SIG-M5 treated with dmso at 0.1 percent for 504 hours (cell line): Measurements from ENCODE around the gene ESF1.
"Not testable (repeated sequence)": the region's sequence is repeated elsewhere in the genome, so short reads cannot be mapped to it uniquely, and the experiment has no call there.

ENCODE experiments used
- DNase-seq: peaks from one replicate; lab custom pipeline; 2025; ENCODE audit not compliant: unreplicated experiment; lab: John Stamatoyannopoulos, UW

Gene ESF1

GRCh38 chr20:13739731-13740649 lies 44.7 kb downstream of the ESF1 start:
- DNase-seq, result no peak

- DNase-seq, result not testable (repeated sequence)
These were observed 46.5 kb downstream of the ESF1 start for GRCh38 chr20:13738187-13738586.

DNA sequence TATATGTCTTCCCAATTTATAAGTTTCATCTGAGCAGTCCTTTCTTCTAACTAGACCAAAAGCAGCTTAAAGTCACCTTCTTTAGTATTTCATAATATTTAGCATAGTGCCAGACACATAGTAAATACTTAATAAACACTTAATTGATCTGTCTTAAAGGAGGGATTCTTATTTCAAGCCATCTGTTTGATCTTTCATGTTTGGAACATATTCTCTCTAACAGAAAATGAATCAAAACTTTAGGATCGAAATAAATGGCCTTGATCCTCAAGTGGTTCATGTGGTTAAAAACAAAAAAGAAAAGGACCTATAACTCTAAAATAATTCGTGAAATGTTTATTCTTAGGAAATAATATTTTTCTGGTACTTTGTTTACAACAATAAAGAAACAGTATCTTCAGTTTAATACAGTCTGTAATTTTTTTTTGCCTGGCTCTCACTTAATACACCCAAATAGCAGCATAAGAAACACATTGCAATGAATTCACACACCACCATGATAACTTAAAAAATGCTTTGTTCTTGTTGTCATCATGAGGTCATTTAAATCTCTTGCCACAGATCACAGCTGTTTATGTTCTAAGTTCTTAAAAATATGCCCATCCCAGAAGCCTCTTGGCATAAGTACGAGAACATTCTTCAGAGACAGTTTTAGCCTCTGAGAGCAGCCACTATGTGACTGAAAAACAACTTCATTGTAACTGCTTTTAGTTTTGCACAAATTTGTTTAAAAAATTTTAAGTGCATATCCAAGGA lies 48.1 kb downstream of the ESF1 start:
- no peak for DNase-seq

GRCh38 chr20:13735826-13736225 lies 48.9 kb downstream of the ESF1 start:
- no peak for DNase-seq

- DNase-seq, result peak; percentile 40
These were observed 61.7 kb downstream of the ESF1 start for GRCh38 chr20:13723011-13723410.

DNA sequence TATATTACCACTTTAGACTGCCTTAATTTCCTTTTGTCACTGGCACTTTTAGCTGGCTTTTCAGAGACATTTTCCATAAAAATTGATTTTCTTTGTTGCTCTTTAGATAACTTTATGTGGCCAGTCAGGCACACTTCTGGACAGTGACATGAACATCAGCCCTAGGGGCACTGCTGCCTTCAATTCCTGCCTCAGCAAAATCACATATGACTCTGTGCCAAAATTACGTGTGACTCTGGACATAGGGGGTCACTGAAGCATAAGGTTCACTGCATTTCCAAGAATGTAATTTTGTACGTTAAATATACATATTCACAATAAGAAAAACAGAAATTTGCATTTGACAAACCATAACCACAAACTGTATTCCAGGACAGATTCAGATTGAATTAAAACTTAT lies 66.5 kb downstream of the ESF1 start:
- DNase-seq, result no peak

- peak; percentile 63 for DNase-seq
These were observed 67.1 kb downstream of the ESF1 start for GRCh38 chr20:13717631-13718044.

GRCh38 chr20:13715171-13715570 lies 69.5 kb downstream of the ESF1 start:
- DNase-seq, result no peak

- DNase-seq, result no peak
These were observed 76.5 kb downstream of the ESF1 start for GRCh38 chr20:13708234-13708633.

DNA sequence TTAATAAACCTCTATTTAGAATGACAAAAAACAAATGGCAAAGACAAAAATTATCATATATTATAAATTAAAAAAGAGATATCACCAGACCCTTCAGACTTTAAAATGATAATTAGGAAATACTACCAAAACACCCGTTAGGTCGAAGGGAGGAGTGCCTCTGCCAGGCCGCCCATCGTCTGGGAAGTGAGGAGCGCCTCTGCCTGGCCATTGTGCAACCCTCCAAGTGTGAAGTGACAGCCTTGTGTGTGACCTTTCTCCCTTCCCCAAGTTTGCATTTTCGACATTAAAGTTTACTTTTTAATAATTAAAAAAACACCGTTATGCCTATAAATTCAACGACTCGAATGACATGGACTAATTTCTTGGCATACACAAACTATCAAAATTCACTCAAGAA lies 81.5 kb downstream of the ESF1 start:
- no peak for DNase-seq

GRCh38 chr20:13701486-13701885 lies 83.2 kb downstream of the ESF1 start:
- DNase-seq, result peak; percentile 10

GRCh38 chr20:13700761-13701160 lies 84.0 kb downstream of the ESF1 start:
- no peak for DNase-seq

DNA sequence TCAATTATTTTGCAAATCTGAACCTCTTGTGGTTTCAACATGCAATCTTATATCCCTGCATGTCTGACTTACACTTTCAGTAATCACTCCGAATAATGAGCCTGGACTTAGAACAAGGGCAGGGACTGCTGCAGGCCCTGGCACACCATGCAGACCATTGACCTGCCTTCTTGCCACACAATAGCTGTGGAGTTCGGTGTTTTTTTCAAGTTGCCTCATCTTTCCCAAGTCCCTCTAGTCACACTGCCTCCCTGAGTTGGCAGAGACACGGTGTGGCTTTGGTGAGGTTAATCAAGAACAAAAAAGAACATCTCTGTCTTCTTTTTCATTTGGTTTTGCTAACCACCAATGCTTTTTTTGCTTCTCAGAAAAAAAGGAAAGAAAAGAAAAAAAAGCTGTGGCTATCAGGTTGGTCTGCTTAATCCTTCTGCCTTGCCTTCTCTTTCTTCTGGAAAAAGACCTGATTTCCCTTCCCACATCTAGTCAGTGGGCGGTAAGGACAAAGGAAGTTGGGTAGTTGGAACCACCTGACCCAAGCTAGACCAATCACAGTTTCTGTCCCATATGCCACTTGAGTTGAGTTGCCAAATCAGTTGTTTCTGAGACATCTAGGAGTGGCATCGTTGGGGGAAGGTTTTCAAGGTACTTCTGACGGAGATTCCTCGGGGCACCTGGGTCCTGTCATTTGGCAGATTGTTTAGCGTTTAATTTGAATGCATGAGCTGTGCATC lies 90.1 kb downstream of the ESF1 start:
- DNase-seq, result no peak

DNA sequence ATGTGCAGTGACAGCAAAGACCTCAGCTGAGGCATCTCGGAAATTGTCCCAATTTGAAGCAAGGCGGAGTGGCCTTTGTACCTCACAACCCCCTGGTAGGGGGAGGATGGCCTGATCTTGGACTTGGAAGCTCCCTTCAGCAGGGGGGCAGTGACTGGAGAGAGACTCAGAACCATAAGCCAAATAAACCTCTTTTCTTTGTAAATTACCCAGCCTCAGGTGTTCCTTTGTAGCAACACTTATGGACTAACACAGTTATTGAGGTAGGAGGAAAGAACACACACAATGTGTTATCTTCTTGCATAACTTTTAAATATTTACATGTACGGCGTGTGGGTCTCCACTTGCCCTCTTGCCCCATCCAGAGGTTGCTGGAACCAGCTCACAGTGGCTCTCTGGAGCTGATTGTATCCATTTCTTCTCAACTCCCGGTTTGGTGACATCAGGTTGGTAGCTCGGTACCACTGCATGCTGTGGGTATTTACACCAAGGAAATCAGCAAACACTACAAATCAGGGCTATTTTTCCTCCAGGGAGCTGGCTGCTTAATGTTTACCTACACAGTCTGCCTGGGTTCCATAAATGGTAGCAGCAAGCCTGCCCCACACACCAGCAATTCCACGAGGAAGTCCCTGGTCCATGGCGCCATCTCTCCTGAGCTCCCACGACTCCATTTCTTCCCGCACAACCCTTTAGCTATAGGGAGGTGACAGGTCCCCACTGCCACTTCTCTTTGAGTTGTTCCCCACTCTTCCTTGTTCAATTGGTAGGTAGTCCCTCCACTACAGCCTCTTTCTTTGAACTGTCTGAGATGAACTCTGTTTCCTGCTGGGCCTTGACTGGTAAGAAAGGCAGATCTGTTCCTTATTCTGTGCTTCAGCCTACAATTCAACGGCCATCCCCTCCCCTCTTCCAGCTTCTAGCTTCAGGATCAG lies 91.7 kb downstream of the ESF1 start:
- no peak for DNase-seq

- no peak for DNase-seq
These were observed 93.8 kb downstream of the ESF1 start for GRCh38 chr20:13690943-13691342.

DNA sequence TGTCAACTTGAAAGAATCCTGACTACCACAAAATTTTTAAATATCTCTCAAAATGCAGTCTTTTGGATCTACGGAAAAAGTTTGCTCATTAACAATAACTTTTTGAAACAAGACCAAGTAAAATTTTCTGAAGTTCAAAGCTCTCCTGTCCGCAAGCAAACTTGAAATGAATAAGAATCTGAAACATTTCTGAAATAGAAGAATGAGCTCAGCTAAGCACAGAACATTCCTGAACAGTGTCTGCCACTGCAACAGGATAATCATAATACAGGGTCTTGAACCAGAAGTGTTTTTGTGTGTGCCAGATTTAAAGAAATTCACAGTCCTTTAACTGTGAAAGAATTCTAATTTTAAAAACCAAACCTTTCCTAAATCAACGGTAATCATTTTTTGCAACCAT lies 96.9 kb downstream of the ESF1 start:
- DNase-seq, result no peak

DNA sequence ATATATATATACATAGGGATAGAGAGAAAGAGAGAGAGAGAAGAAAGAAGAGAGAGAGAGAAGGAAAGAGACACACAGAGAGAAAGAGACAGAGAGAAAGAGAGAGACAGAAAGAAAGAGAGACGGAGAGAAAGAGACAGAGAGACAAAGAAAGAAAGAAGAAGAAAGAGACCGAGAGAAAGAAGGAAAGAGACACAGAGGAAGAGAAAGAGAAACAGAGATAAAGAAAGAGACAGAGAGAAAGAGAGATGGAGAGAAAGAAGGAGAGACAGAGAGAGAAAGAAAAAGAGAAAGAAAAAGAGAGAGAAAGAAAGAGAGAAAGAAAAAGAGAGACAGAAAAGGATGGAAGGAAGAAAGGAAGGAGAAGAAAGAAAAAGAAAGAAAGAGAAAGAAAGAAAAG lies 99.1 kb downstream of the ESF1 start:
- no peak for DNase-seq

DNA sequence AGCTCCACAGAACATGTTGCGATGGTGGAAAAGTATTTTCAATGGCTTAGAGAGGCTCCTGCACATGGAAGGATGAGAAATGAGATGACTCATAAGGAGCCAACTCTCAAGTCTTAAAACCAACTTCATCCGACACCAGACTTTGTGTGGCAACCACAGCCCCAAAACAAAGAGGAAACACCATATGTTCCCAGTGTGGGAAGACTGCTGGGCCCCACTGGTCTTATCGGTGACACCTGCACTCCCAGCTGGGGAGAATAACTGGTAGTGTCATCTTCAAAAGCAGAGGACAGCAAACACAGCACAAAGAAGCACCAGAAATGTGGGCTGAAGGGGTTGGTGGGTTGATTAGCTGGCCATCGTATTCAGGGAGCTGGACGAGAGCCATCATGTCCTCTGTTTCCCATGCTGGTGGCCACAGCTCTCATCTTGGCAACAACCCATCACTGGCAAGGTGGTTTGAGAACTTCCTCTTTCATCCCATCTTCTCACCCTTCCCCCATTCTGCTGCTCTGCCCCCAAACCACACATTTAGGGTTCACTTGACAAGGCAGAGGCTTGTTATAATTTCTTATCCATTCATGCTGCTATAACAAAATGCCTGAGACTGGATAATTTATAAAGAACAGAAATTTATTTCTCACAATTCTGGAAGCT lies 100.0 kb downstream of the ESF1 start:
- peak; percentile 60 for DNase-seq

DNA sequence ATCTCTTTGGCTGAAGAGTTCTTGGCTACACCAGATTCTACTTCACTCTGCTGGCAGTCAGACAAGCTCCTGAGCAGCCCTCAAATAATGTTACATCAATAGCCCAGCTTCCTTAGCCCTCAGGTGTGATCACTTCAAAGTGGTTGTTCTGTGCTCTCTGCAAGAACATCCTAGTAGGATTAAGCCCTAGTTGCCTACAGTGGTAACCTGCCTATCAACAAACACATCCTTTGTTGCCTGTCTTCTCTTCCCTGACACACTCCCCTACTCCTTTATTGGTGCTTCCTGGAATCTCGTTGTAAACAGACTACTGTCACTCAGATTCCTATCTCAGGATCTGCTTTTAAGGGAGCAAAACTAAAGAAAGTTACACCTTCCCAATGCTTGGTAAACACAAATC lies 100.9 kb downstream of the ESF1 start:
- no peak for DNase-seq
